Kidney glomerular epithelial cell (primary cell): ENCODE measurements around the gene ERC2.

Experiments used
- DNase-seq: peaks from one replicate; lab custom pipeline; 2025; lab: John Stamatoyannopoulos, UW

Gene ERC2

GRCh38 chr3:56366641-56367162 lies 101.6 kb downstream of the ERC2 start:
- no peak for DNase-seq

GRCh38 chr3:56365905-56366640 lies 102.2 kb downstream of the ERC2 start:
- DNase-seq = no peak

GRCh38 chr3:56364665-56365064 lies 103.6 kb downstream of the ERC2 start:
- no peak for DNase-seq

- DNase-seq = no peak
Observed at GRCh38 chr3:56363720-56364119, 104.5 kb downstream of the ERC2 start.

GRCh38 chr3:56361731-56362130 lies 106.5 kb downstream of the ERC2 start:
- DNase-seq = no peak

- peak; percentile 90 for DNase-seq
Observed at GRCh38 chr3:56357266-56357665, 111.0 kb downstream of the ERC2 start.

GRCh38 chr3:56356808-56357207 lies 111.5 kb downstream of the ERC2 start:
- no peak for DNase-seq

GRCh38 chr3:56355570-56356185 lies 112.6 kb downstream of the ERC2 start:
- no peak for DNase-seq

GRCh38 chr3:56351537-56351936 lies 116.7 kb downstream of the ERC2 start:
- DNase-seq = no peak

- DNase-seq = no peak
Observed at GRCh38 chr3:56347219-56347871, 120.9 kb downstream of the ERC2 start.

GRCh38 chr3:56342475-56342874 lies 125.8 kb downstream of the ERC2 start:
- no peak for DNase-seq

GRCh38 chr3:56339671-56340070 lies 128.6 kb downstream of the ERC2 start:
- DNase-seq = no peak

- DNase-seq = no peak
Observed at GRCh38 chr3:56339244-56339643, 129.0 kb downstream of the ERC2 start.

- no peak for DNase-seq
Observed at GRCh38 chr3:56336023-56336422, 132.2 kb downstream of the ERC2 start.

GRCh38 chr3:56324473-56324872 lies 143.8 kb downstream of the ERC2 start:
- no peak for DNase-seq

- DNase-seq = peak; percentile 66
Observed at GRCh38 chr3:56323986-56324420, 144.3 kb downstream of the ERC2 start.

GRCh38 chr3:56322862-56323261 lies 145.4 kb downstream of the ERC2 start:
- DNase-seq = no peak

- DNase-seq = no peak
Observed at GRCh38 chr3:56321892-56322291, 146.4 kb downstream of the ERC2 start.

GRCh38 chr3:56321383-56321782 lies 146.9 kb downstream of the ERC2 start:
- DNase-seq = no peak

GRCh38 chr3:56320883-56321282 lies 147.4 kb downstream of the ERC2 start:
- no peak for DNase-seq

GRCh38 chr3:56318891-56319290 lies 149.4 kb downstream of the ERC2 start:
- DNase-seq = no peak

GRCh38 chr3:56316944-56317343 lies 151.3 kb downstream of the ERC2 start:
- DNase-seq = no peak

- DNase-seq = peak; percentile 78
Observed at GRCh38 chr3:56314842-56315241, 153.4 kb downstream of the ERC2 start.
